Skeletal muscle cell (primary cell): ENCODE measurements around the gene C17orf107.
A peak's percentile ranks its signal among the peaks of the same experiment; 100 is the strongest.
"Not testable (repeated sequence)": the region's sequence is repeated elsewhere in the genome, so short reads cannot be mapped to it uniquely, and the experiment has no call there.

Source experiments
- DNase-seq: peaks from one replicate; pipeline ENCODE4 v3.0.0-alpha.2; 2010; ENCODE audit warnings: low read depth
- H3K4me3 ChIP-seq: 2 replicates; pipeline ENCODE4 v1.5.1; 2011; ENCODE audit warnings: low read depth, mild to moderate bottlenecking, control low read depth, low read length, moderate library complexity

C17orf107 gene

GRCh38 chr17:4897198-4897687 lies 2.1 kb upstream of the C17orf107 start:
- no peak overlapping the region for H3K4me3 ChIP-seq
- no peak for DNase-seq

- DNase-seq, result no peak
These were observed 1.6 kb upstream of the C17orf107 start for GRCh38 chr17:4897785-4898184.

GRCh38 chr17:4898351-4898750 lies 985 bp upstream of the C17orf107 start:
- no peak for DNase-seq
- peak overlapping the region; percentile 53 for H3K4me3 ChIP-seq

More at GRCh38 chr17:4897785-4898184, 1.6 kb upstream of the C17orf107 start:
- H3K4me3 ChIP-seq, result no peak overlapping the region

GRCh38 chr17:4898927-4899326 lies 409 bp upstream of the C17orf107 start:
- DNase-seq, result no peak
- H3K4me3 ChIP-seq, result peak overlapping the region; percentile 53

GRCh38 chr17:4900231-4901107 lies 1.1 kb downstream of the C17orf107 start:
- H3K4me3 ChIP-seq, result peak overlapping the region; percentile 53
- DNase-seq, result no peak

GRCh38 chr17:4901108-4901647 lies 1.8 kb downstream of the C17orf107 start:
- DNase-seq, result no peak
- no peak overlapping the region for H3K4me3 ChIP-seq

- DNase-seq, result no peak
- no peak overlapping the region for H3K4me3 ChIP-seq
These were observed 2.5 kb downstream of the C17orf107 start for GRCh38 chr17:4901648-4902344.

- H3K4me3 ChIP-seq, result no peak overlapping the region
- DNase-seq, result no peak
These were observed 3.2 kb downstream of the C17orf107 start for GRCh38 chr17:4902540-4902939.

- no peak within 1 kb of the TSS for H3K4me3 ChIP-seq
- peak; percentile 51 for DNase-seq
These were observed 3.9 kb downstream of the C17orf107 start, which contains the start of gene CHRNE for GRCh38 chr17:4903051-4903818. Gene CHRNE (minus strand): TSS chr17:4903098. CDS start chr17:4903063, 35 bp downstream.

GRCh38 chr17:4906642-4907041 lies 7.3 kb downstream of the C17orf107 start:
- H3K4me3 ChIP-seq, DNase-seq: not testable (repeated sequence)

- no peak overlapping the region for H3K4me3 ChIP-seq
- DNase-seq, result no peak
These were observed 9.0 kb downstream of the C17orf107 start for GRCh38 chr17:4908301-4908700.

- H3K4me3 ChIP-seq, result no peak overlapping the region
- DNase-seq, result peak; percentile 62
These were observed 9.6 kb downstream of the C17orf107 start for GRCh38 chr17:4908711-4909496.

GRCh38 chr17:4913994-4914393 lies 14.7 kb downstream of the C17orf107 start:
- no peak for DNase-seq
- no peak overlapping the region for H3K4me3 ChIP-seq

- not testable (repeated sequence) for H3K4me3 ChIP-seq, DNase-seq
These were observed 15.2 kb downstream of the C17orf107 start for GRCh38 chr17:4914551-4914950.

GRCh38 chr17:4919511-4920047 lies 20.2 kb downstream of the C17orf107 start:
- H3K4me3 ChIP-seq, result no peak overlapping the region
- no peak for DNase-seq

GRCh38 chr17:4920351-4921048 lies 21.2 kb downstream of the C17orf107 start:
- H3K4me3 ChIP-seq, result no peak overlapping the region
- peak; percentile 49 for DNase-seq

- DNase-seq, result no peak
- H3K4me3 ChIP-seq, result no peak overlapping the region
These were observed 22.0 kb downstream of the C17orf107 start for GRCh38 chr17:4921320-4921719.
